ENCODE measurements around the gene IL1B.

IL1B gene

DNA sequence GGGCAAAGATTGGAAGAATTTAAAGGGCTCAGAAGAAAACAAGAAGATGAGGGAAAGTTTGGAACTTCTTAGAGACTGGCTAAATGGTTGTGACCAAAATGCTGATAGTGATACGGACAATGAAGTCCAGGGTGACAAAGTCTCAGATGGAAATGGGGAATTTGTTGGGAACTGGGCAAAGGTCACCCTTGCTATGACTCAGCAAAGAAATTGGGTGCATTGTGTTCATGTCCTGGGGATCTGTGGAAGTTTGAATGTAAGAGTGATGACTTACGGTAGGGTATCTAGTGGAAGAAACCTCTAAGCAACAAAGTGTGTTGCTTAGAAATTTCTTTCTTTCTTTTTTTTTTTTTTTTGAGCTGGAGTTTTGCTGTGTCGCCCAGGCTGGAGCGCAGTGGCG, 46.3 kb downstream of the IL1B start:
- TF ChIP-seq SIN3A (IDR thresholded peaks at IDR 0.05; ENCODE audit: borderline replicate concordance, insufficient read depth, low read length) (no peak), POLR2AphosphoS5 (IDR thresholded peaks at IDR 0.05; ENCODE audit: low read depth, low read length) (no peak), TAF1 (IDR thresholded peaks at IDR 0.05; ENCODE audit: borderline replicate concordance, insufficient read depth, low read length) (no peak), FOXP2 (optimal IDR thresholded peaks at IDR 0.05; ENCODE audit: borderline replicate concordance, extremely low read depth, extremely low read length, insufficient read depth) (no peak)
- TF ChIP-seq, protein P1, sequence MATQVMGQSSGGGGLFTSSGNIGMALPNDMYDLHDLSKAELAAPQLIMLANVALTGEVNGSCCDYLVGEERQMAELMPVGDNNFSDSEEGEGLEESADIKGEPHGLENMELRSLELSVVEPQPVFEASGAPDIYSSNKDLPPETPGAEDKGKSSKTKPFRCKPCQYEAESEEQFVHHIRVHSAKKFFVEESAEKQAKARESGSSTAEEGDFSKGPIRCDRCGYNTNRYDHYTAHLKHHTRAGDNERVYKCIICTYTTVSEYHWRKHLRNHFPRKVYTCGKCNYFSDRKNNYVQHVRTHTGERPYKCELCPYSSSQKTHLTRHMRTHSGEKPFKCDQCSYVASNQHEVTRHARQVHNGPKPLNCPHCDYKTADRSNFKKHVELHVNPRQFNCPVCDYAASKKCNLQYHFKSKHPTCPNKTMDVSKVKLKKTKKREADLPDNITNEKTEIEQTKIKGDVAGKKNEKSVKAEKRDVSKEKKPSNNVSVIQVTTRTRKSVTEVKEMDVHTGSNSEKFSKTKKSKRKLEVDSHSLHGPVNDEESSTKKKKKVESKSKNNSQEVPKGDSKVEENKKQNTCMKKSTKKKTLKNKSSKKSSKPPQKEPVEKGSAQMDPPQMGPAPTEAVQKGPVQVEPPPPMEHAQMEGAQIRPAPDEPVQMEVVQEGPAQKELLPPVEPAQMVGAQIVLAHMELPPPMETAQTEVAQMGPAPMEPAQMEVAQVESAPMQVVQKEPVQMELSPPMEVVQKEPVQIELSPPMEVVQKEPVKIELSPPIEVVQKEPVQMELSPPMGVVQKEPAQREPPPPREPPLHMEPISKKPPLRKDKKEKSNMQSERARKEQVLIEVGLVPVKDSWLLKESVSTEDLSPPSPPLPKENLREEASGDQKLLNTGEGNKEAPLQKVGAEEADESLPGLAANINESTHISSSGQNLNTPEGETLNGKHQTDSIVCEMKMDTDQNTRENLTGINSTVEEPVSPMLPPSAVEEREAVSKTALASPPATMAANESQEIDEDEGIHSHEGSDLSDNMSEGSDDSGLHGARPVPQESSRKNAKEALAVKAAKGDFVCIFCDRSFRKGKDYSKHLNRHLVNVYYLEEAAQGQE (IDR thresholded peaks at IDR 0.05; ENCODE audit: insufficient read depth in 1 of 2, low read depth in 2 of 2, low read length in 2 of 2), result no peak

DNA sequence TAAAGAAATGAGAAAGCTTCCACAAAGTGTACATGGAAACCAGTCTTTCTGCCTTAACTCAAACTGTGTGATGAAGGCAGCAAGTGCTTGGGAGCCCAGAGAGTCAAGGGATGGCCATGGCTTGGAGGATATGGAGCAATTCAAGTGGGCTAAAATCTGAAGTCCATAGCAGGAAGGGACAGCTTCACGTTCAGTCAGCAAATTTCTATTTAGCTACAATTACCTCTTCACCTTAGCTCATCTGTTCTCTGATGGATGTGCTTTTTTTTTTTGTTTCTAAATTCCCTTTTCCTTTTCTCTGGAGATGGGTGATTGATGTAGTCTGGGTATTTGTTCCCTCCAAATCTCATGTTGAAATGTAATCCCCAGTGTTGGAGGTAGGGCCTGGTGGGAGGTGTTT, 47.4 kb downstream of the IL1B start:
- TF ChIP-seq POLR2AphosphoS5 (IDR thresholded peaks at IDR 0.05; ENCODE audit: low read depth, low read length), result no peak
- TF ChIP-seq FOXP2 (optimal IDR thresholded peaks at IDR 0.05; ENCODE audit: borderline replicate concordance, extremely low read depth, extremely low read length, insufficient read depth), result no peak
- no peak for TF ChIP-seq TAF1 (IDR thresholded peaks at IDR 0.05; ENCODE audit: borderline replicate concordance, insufficient read depth, low read length)
- TF ChIP-seq, protein P1 (IDR thresholded peaks at IDR 0.05; ENCODE audit: insufficient read depth in 1 of 2, low read depth in 2 of 2, low read length in 2 of 2), result no peak
- no peak for TF ChIP-seq SIN3A (IDR thresholded peaks at IDR 0.05; ENCODE audit: borderline replicate concordance, insufficient read depth, low read length)

GRCh38 chr2:112788653-112789052, 47.9 kb downstream of the IL1B start:
- TF ChIP-seq TAF1 (IDR thresholded peaks at IDR 0.05; ENCODE audit: borderline replicate concordance, insufficient read depth, low read length), result no peak
- TF ChIP-seq, protein P1 (IDR thresholded peaks at IDR 0.05; ENCODE audit: insufficient read depth in 1 of 2, low read depth in 2 of 2, low read length in 2 of 2), result no peak
- TF ChIP-seq FOXP2 (optimal IDR thresholded peaks at IDR 0.05; ENCODE audit: borderline replicate concordance, extremely low read depth, extremely low read length, insufficient read depth), result no peak
- TF ChIP-seq SIN3A (IDR thresholded peaks at IDR 0.05; ENCODE audit: borderline replicate concordance, insufficient read depth, low read length), result no peak
- TF ChIP-seq POLR2AphosphoS5 (IDR thresholded peaks at IDR 0.05; ENCODE audit: low read depth, low read length), result no peak

DNA sequence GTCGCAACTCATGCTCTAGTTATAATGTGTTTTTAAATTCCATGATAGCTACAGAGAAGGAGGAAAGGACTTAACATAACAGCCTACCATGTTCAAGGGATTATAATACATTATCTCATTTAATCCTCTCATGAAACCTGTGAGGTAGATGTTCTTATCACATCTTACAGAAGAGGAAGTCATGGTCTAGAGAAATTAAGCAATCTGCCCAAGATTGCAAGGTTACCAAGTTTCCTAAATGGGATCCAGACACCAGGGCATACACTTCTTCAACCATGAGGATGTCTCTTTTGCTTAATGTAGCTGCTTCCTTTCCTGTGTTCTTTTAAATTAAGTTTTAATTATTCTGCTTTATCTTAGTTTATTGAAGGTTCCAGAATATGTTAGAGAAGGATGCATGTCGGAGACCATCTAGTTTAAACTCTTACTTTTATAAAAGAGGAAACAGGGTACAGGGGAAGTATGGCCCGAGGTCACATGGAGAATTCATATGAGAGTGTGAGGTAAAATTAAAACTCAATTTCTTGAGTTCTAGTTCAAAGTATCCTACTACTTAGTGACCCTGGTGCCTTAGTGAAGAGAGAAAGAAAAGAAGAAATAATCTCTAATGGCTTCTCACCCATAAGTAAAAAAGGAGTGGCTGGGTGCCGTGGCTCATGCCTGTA, 48.7 kb downstream of the IL1B start:
- TF ChIP-seq FOXP2 (optimal IDR thresholded peaks at IDR 0.05; ENCODE audit: borderline replicate concordance, extremely low read depth, extremely low read length, insufficient read depth), result no peak
- no peak for TF ChIP-seq TAF1 (IDR thresholded peaks at IDR 0.05; ENCODE audit: borderline replicate concordance, insufficient read depth, low read length)
- no peak for TF ChIP-seq POLR2AphosphoS5 (IDR thresholded peaks at IDR 0.05; ENCODE audit: low read depth, low read length)
- TF ChIP-seq, protein P1 (IDR thresholded peaks at IDR 0.05; ENCODE audit: insufficient read depth in 1 of 2, low read depth in 2 of 2, low read length in 2 of 2), result no peak
- TF ChIP-seq SIN3A (IDR thresholded peaks at IDR 0.05; ENCODE audit: borderline replicate concordance, insufficient read depth, low read length), result no peak
